ENCODE measurements around the gene LCTL.

GRCh38 chr15:66572146-66572545 is 6.3 kb upstream of the LCTL start:
- TF ChIP-seq CTCF (IDR thresholded peaks at IDR 0.05) (no peak), POLR2A (IDR thresholded peaks at IDR 0.05) (no peak)
